Endothelial cell of umbilical vein (primary cell): ENCODE results near the gene FYB2. TPM values are rescaled to one million over a fixed set of nuclear protein-coding genes. Genes with fewer than 3 reads are reported as not detected.

Source experiments
- BruUV-seq: library from RNA; stranded (reverse); fragments of 400-500 nt; replicated peaks from 2 replicates; lab custom pipeline; 2021; lab: Mats Ljungman, UMichigan
- CTCF ChIA-PET: fragments of 300-600, 350-600 bp; sonication (Branson Sonifier 250); formaldehyde crosslinking; loops from one replicate; lab custom pipeline; 2021; ENCODE audit warnings: antibody characterized with exemption, inconsistent platforms; lab: Charles Lee
- POLR2A ChIA-PET: fragments of 300-600, 350-600 bp; sonication (Branson Sonifier 250); formaldehyde crosslinking; loops from one replicate; lab custom pipeline; 2021; ENCODE audit warnings: antibody characterized with exemption, inconsistent platforms; lab: Charles Lee
- DNase-seq: peaks from one replicate; pipeline ENCODE4 v3.0.0-alpha.2; 2011; ENCODE audit warnings: low read depth, low spot score
- FAIRE-seq: peaks from 2 replicates; lab custom pipeline; 2011; peaks lifted over from hg19 to GRCh38; lab: Jason Lieb, UNC
- H2AFZ ChIP-seq: 2 replicates; pipeline ENCODE4 v1.6.0; 2012; ENCODE audit warnings: low read depth, low read length, control low read depth, inconsistent platforms
- H3K27ac ChIP-seq: 2 replicates; pipeline ENCODE4 v1.5.1; 2011; ENCODE audit warnings: low read depth, mild to moderate bottlenecking, control low read depth, low read length, moderate library complexity; ENCODE audit not compliant: insufficient read depth
- H3K27me3 ChIP-seq, 2 experiments: 2 replicates each; pipeline versions ENCODE4 v1.6.0 to v1.6.1; 2011; ENCODE audit warnings: low read length in 2 of 2, mixed read lengths in 1 of 2; ENCODE audit not compliant: control insufficient read depth in 2 of 2, insufficient read depth in 2 of 2
- H3K36me3 ChIP-seq, 2 experiments: 2 replicates in 1 of 2; 3 replicates in 1 of 2; pipeline ENCODE4 v1.5.1; 2011; ENCODE audit warnings: low read length in 2 of 2, mild to moderate bottlenecking in 1 of 2, moderate library complexity in 1 of 2; ENCODE audit not compliant: control insufficient read depth in 2 of 2, insufficient read depth in 2 of 2; ENCODE audit errors: extremely low read depth in 1 of 2
- H3K4me1 ChIP-seq: 3 replicates; pipeline ENCODE4 v1.5.1; 2011; ENCODE audit warnings: mild to moderate bottlenecking, low read length; ENCODE audit not compliant: control insufficient read depth, insufficient read depth; ENCODE audit errors: extremely low read depth
- H3K4me2 ChIP-seq: 2 replicates; pipeline ENCODE4 v1.6.1; 2011; ENCODE audit warnings: low read length, control low read depth, mixed read lengths; ENCODE audit not compliant: insufficient read depth
- H3K4me3 ChIP-seq, 3 experiments: fragments of 200-600 bp in 1 of 3; sonication (generic), shearing (Covaris generic) in 1 of 3; replicated peaks in 1 of 3; 2 replicates each; pipeline ENCODE4 v1.5.1; 2011 to 2016; ENCODE audit warnings: control low read depth in 3 of 3, low read length in 3 of 3, mild to moderate bottlenecking in 2 of 3, inconsistent platforms in 1 of 3, low read depth in 1 of 3, moderate library complexity in 1 of 3; ENCODE audit not compliant: insufficient read depth in 1 of 3
- H3K79me2 ChIP-seq: 2 replicates; pipeline ENCODE4 v1.6.0; 2012; ENCODE audit warnings: low read length, inconsistent platforms; ENCODE audit not compliant: control insufficient read depth, insufficient read depth
- H3K9ac ChIP-seq: replicated peaks from 2 replicates; pipeline ENCODE3; 2011; ENCODE audit warnings: low read length, control low read depth; ENCODE audit not compliant: insufficient read depth; ENCODE audit errors: extremely low read depth
- H3K9me1 ChIP-seq: replicated peaks from 3 replicates; pipeline ENCODE4 v1.6.0; 2011; ENCODE audit warnings: mild to moderate bottlenecking, low read length; ENCODE audit not compliant: control insufficient read depth, insufficient read depth; ENCODE audit errors: extremely low read depth
- H3K9me3 ChIP-seq: replicated peaks from 2 replicates; pipeline ENCODE4 v1.5.1; 2012; ENCODE audit warnings: low read length, inconsistent platforms; ENCODE audit not compliant: control insufficient read depth, insufficient read depth
- H4K20me1 ChIP-seq: replicated peaks from 2 replicates; pipeline ENCODE3; 2011; ENCODE audit warnings: mild to moderate bottlenecking, low read length; ENCODE audit not compliant: control insufficient read depth, insufficient read depth; ENCODE audit errors: extremely low read depth
- CTCF ChIP-seq, 2 donors: IDR thresholded peaks; 1 replicate in 1 of 2; 2 replicates in 1 of 2; pipeline ENCODE4 v1.5.1; 2011; ENCODE audit warnings: low read length in 2 of 2, mild to moderate bottlenecking in 2 of 2, moderate library complexity in 2 of 2, control low read depth in 1 of 2, inconsistent platforms in 1 of 2, low read depth in 1 of 2; ENCODE audit not compliant: insufficient read depth in 1 of 2; ENCODE audit errors: extremely low read depth in 1 of 2
- EZH2 ChIP-seq: IDR thresholded peaks from 2 replicates; pipeline ENCODE4 v1.6.1; 2012; ENCODE audit warnings: borderline replicate concordance, low read depth, mild to moderate bottlenecking, moderate library complexity, low read length, inconsistent platforms; ENCODE audit not compliant: severe bottlenecking
- FOS ChIP-seq: IDR thresholded peaks from 2 replicates; pipeline ENCODE4 v1.6.1; 2011; ENCODE audit warnings: mild to moderate bottlenecking, low read length, moderate library complexity, borderline replicate concordance; ENCODE audit not compliant: insufficient read depth
- JUN ChIP-seq: IDR thresholded peaks from 2 replicates; pipeline ENCODE4 v1.6.1; 2011; ENCODE audit warnings: borderline replicate concordance, low read depth; ENCODE audit not compliant: insufficient read length, insufficient read depth
- MAX ChIP-seq: IDR thresholded peaks from 2 replicates; pipeline ENCODE4 v1.6.1; 2011; ENCODE audit not compliant: insufficient read depth, insufficient read length
- MYC ChIP-seq: IDR thresholded peaks from one replicate; pipeline ENCODE4 v1.6.1; 2011; ENCODE audit warnings: mild to moderate bottlenecking, low read depth, low read length
- POLR2A ChIP-seq: IDR thresholded peaks from 2 replicates; pipeline ENCODE4 v1.6.1; 2012; ENCODE audit warnings: low read depth, mild to moderate bottlenecking, control low read depth, low read length
- dilution Hi-C: fragments of 300-500 bp; cut with MboI; formaldehyde crosslinking; loops from one replicate; pipeline ENCODE4 v1.15.0; 2019; ENCODE audit warnings: low sequenced_read_pairs; ENCODE audit not compliant: extremely low pct_ligation_motif_present
- intact Hi-C: fragments of 100-400 bp; cut with micrococcal nuclease; formaldehyde crosslinking; loops from one replicate; pipeline ENCODE4 v1.10.0; 2022
- polyA plus RNA-seq, 4 experiments: library from polyadenylated mRNA; depleted of rRNA in 3 of 4; stranded (reverse) in 3 of 4; unstranded in 1 of 4; fragments of >200 nt; gene quantifications; 2 replicates each; pipeline versions ENCODE4 v1.2.1 to v1.2.3, GENCODE V29; 2011 to 2012; ENCODE audit warnings: missing spikeins in 1 of 4
- total RNA-seq: library from RNA; stranded (reverse); gene quantifications from 2 replicates; pipeline ENCODE4 v1.2.3, GENCODE V29; 2021

Gene FYB2
- total and polyA plus RNA-seq, 2 donors (not counting 3 experiments of a cell fraction or from before 2014, with no cell fraction given): not detected

GRCh38 chr1:56856186-56856585 is 37.0 kb upstream of the FYB2 start:
- no peaks in the 10 kb centered on the region for H4K20me1 ChIP-seq
- dilution Hi-C loops (no loop called here), intact Hi-C loops (no loop called here)
- H3K4me3 ChIP-seq: no peak overlapping the region
- H3K36me3 ChIP-seq: no peaks in the 10 kb centered on the region
- DNase-seq (no peak), FAIRE-seq (no peak)
- BruUV-seq: no TSS peak
- H3K9me3 ChIP-seq: no peaks in the 10 kb centered on the region
- no peak overlapping the region for H3K27ac ChIP-seq
- no peak overlapping the region for H3K9ac ChIP-seq
- POLR2A ChIA-PET: interaction anchor here (0.7 kb wide), 1 partner anchor 559 kb away, joined by 3 read pairs; no protein-coding TSS in a partner anchor
- H3K27me3 ChIP-seq: no peaks in the 10 kb centered on the region
- H3K4me1 ChIP-seq: no peaks in the 10 kb centered on the region
- no peak overlapping the region for H2AFZ ChIP-seq
- no peaks in the 10 kb centered on the region for H3K9me1 ChIP-seq
- H3K79me2 ChIP-seq: no peaks in the 10 kb centered on the region
- CTCF ChIA-PET: interaction anchor here (1.5 kb wide), 1 partner anchor 11 kb away, joined by 3 read pairs; no protein-coding TSS in a partner anchor
- no peak for TF ChIP-seq CTCF (IDR thresholded peaks at IDR 0.05; ENCODE audit: extremely low read depth in 1 of 2, insufficient read depth in 1 of 2, low read depth in 1 of 2, low read length in 2 of 2)
- no peak for TF ChIP-seq MYC
- TF ChIP-seq POLR2A: no peak
- TF ChIP-seq MAX: no peak
- no peak for TF ChIP-seq EZH2
- TF ChIP-seq FOS: no peak
- no peak for TF ChIP-seq JUN
- H3K4me2 ChIP-seq: no peak overlapping the region
